ENCODE results near the gene HAUS7.

GRCh38 chrX:153417637-153418036 lies 52.7 kb downstream of the HAUS7 start:
- TF ChIP-seq, protein P1, sequence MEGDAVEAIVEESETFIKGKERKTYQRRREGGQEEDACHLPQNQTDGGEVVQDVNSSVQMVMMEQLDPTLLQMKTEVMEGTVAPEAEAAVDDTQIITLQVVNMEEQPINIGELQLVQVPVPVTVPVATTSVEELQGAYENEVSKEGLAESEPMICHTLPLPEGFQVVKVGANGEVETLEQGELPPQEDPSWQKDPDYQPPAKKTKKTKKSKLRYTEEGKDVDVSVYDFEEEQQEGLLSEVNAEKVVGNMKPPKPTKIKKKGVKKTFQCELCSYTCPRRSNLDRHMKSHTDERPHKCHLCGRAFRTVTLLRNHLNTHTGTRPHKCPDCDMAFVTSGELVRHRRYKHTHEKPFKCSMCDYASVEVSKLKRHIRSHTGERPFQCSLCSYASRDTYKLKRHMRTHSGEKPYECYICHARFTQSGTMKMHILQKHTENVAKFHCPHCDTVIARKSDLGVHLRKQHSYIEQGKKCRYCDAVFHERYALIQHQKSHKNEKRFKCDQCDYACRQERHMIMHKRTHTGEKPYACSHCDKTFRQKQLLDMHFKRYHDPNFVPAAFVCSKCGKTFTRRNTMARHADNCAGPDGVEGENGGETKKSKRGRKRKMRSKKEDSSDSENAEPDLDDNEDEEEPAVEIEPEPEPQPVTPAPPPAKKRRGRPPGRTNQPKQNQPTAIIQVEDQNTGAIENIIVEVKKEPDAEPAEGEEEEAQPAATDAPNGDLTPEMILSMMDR (optimal IDR thresholded peaks at IDR 0.05 in 1 of 3, IDR thresholded peaks at IDR 0.05 in 1 of 3, conservative IDR thresholded peaks at IDR 0.05 in 1 of 3; ENCODE audit: extremely low read depth in 1 of 3, insufficient read depth in 2 of 3, low read length in 3 of 3): no peak
- no peak for TF ChIP-seq EZH2 (IDR thresholded peaks at IDR 0.05; ENCODE audit: low read length)

Measured in keratinocyte (primary cell).